CD4-positive, alpha-beta memory T cell (primary cell): ENCODE results near the gene FBXL17. TPM values are rescaled to one million over a fixed set of nuclear protein-coding genes. Genes with fewer than 3 reads are reported as not detected.

Source experiments
- CTCF ChIA-PET: fragments of 350-600 bp; sonication (Branson Sonifier 250); formaldehyde crosslinking; loops from one replicate; lab custom pipeline; 2021; ENCODE audit warnings: inconsistent platforms; ENCODE audit not compliant: partially characterized antibody; lab: Charles Lee
- POLR2A ChIA-PET: fragments of 350-600 bp; sonication (Branson Sonifier 250); formaldehyde crosslinking; loops from one replicate; lab custom pipeline; 2021; ENCODE audit not compliant: partially characterized antibody; lab: Charles Lee
- DNase-seq, 5 donors: peaks; one replicate each; pipeline versions ENCODE4 v3.0.0 to v3.0.0-alpha.2; 2020 to 2022; ENCODE audit warnings: mixed read lengths in 1 of 5
- H3K27ac ChIP-seq: one replicate; pipeline ENCODE4 v1.7.0; 2013; ENCODE audit warnings: low read depth, low read length
- H3K27me3 ChIP-seq: 2 replicates; pipeline ENCODE4 v1.7.0; 2013; ENCODE audit warnings: mild to moderate bottlenecking, low read length, moderate library complexity; ENCODE audit not compliant: insufficient read depth
- H3K36me3 ChIP-seq: 2 replicates; pipeline ENCODE4 v1.7.0; 2013; ENCODE audit warnings: mild to moderate bottlenecking, low read length, moderate library complexity; ENCODE audit not compliant: insufficient read depth
- H3K4me1 ChIP-seq: 2 replicates; pipeline ENCODE4 v1.7.0; 2013; ENCODE audit warnings: mild to moderate bottlenecking, low read length, moderate library complexity; ENCODE audit not compliant: insufficient read depth
- H3K4me3 ChIP-seq, 2 donors: one replicate each; pipeline ENCODE4 v1.7.0; 2013; ENCODE audit warnings: low read length in 2 of 2, mild to moderate bottlenecking in 1 of 2
- H3K9me3 ChIP-seq, 2 donors: one replicate each; pipeline ENCODE4 v1.7.0; 2013; ENCODE audit warnings: low read length in 2 of 2, control low read depth in 1 of 2; ENCODE audit not compliant: control insufficient read depth in 1 of 2
- H3K27ac Mint-ChIP-seq, 7 donors: one replicate each; pipeline ENCODE4 v1.8.0; 2020 to 2021; ENCODE audit warnings: mixed read lengths in 7 of 7, mild to moderate bottlenecking in 6 of 7, inconsistent platforms in 3 of 7, moderate library complexity in 3 of 7
- H3K27me3 Mint-ChIP-seq, 2 donors: one replicate each; pipeline ENCODE4 v1.8.0; 2020 to 2021; ENCODE audit warnings: mixed read lengths in 2 of 2
- H3K36me3 Mint-ChIP-seq, 2 donors: one replicate each; pipeline ENCODE4 v1.8.0; 2020 to 2021; ENCODE audit warnings: mixed read lengths in 2 of 2, inconsistent platforms in 1 of 2, mild to moderate bottlenecking in 1 of 2
- H3K4me1 Mint-ChIP-seq, 4 donors: one replicate each; pipeline ENCODE4 v1.8.0; 2020 to 2021; ENCODE audit warnings: mixed read lengths in 4 of 4, mild to moderate bottlenecking in 1 of 4
- H3K4me3 Mint-ChIP-seq, 8 donors: one replicate each; pipeline ENCODE4 v1.8.0; 2020 to 2021; ENCODE audit warnings: mixed read lengths in 8 of 8, mild to moderate bottlenecking in 7 of 8, moderate library complexity in 6 of 8, inconsistent platforms in 3 of 8
- H3K9me3 Mint-ChIP-seq, 8 donors: one replicate each; pipeline ENCODE4 v1.8.0; 2020 to 2021; ENCODE audit warnings: mixed read lengths in 8 of 8, mild to moderate bottlenecking in 5 of 8, inconsistent platforms in 3 of 8, moderate library complexity in 1 of 8
- intact Hi-C: fragments of 100-400 bp; cut with micrococcal nuclease; formaldehyde crosslinking; loops from one replicate; pipeline ENCODE4 v1.15.1; 2023
- polyA plus RNA-seq, 2 donors: library from polyadenylated mRNA; unstranded; fragments of 300-500 nt; fragmentation: Illumina TruSeq; gene quantifications; one replicate each; pipeline ENCODE4 v1.2.3, GENCODE V29; 2021
- total RNA-seq, 2 experiments: library from RNA; stranded (reverse); gene quantifications; one replicate each; pipeline ENCODE4 v1.2.3, GENCODE V29; 2021

Gene FBXL17
- total and polyA plus RNA-seq, 4 experiments from 2014 or later = 7.1 to 27.5 (median 16.8) TPM

DNA sequence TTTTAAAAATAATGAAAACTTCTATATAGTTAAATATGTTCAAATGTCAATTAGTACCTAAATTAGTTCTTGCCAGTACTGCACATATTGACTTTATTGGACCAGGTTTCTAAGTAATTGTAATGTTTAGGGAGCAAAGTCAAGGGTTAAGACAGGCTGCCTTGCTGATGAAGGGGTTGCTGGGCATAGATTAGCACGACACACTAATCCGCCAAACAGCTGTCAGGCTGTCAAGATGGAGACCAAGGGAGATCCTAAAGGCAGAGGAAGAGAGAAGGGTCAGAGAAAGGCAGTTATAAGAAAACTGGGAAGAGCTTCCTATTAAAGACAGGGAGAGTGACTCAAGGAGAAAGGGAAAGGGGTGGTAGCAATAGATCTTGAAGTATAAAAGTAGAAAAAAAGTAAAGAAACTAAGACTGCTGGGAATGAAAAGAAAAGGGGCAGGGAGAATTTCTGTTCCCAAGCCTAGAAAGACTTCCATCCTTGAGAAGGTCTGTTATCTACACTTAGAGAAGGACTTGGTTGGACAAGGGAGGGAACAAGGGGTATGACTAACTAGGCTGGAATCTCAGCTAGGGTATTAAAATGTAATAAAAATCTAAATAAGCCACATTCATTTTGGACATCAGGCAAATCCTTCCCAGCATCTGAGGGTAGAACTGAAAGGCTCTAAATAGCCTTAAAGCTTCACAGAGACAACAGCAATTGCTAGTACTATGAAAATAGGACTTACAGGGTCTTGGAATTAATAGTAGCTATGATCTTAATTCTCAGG, 188.7 kb downstream of the FBXL17 start:
- H3K27me3 Mint-ChIP-seq = no peaks in the 10 kb centered on the region
- ChIA-PET POLR2A (no interaction called here), CTCF (no interaction called here)
- no peaks in the 10 kb centered on the region for H3K36me3 ChIP-seq
- no peak for DNase-seq
- H3K36me3 Mint-ChIP-seq = peaks cover 4 to 6% of the 10 kb centered on the region in 2 donors
- H3K4me3 Mint-ChIP-seq = no peak overlapping the region
- H3K4me1 ChIP-seq = no peaks in the 10 kb centered on the region
- peaks cover 0 to 5% (median under 1%) of the 10 kb centered on the region in 4 donors for H3K4me1 Mint-ChIP-seq
- intact Hi-C loops = no loop called here
- H3K4me3 ChIP-seq = no peak overlapping the region
- no peaks in the 10 kb centered on the region for H3K27me3 ChIP-seq
- H3K9me3 ChIP-seq = no peaks in the 10 kb centered on the region
- H3K27ac ChIP-seq = no peak overlapping the region
- H3K27ac Mint-ChIP-seq = no peak overlapping the region
- no peaks in the 10 kb centered on the region for H3K9me3 Mint-ChIP-seq

- Mint-ChIP-seq H3K36me3 (peaks cover 14 to 21% of the 10 kb centered on the region in 2 donors), H3K9me3 (no peaks in the 10 kb centered on the region), H3K4me1 (no peaks in the 10 kb centered on the region), H3K27me3 (no peaks in the 10 kb centered on the region), H3K4me3 (no peak overlapping the region), H3K27ac (no peak overlapping the region)
- Histone ChIP-seq H3K9me3 (no peaks in the 10 kb centered on the region), H3K36me3 (no peaks in the 10 kb centered on the region), H3K4me1 (no peaks in the 10 kb centered on the region), H3K27me3 (no peaks in the 10 kb centered on the region), H3K4me3 (no peak overlapping the region), H3K27ac (no peak overlapping the region)
- intact Hi-C loops = no loop called here
- ChIA-PET CTCF (no interaction called here), POLR2A (no interaction called here)
- DNase-seq = no peak
These were observed 197.0 kb downstream of the FBXL17 start for GRCh38 chr5:108184940-108185339.

DNA sequence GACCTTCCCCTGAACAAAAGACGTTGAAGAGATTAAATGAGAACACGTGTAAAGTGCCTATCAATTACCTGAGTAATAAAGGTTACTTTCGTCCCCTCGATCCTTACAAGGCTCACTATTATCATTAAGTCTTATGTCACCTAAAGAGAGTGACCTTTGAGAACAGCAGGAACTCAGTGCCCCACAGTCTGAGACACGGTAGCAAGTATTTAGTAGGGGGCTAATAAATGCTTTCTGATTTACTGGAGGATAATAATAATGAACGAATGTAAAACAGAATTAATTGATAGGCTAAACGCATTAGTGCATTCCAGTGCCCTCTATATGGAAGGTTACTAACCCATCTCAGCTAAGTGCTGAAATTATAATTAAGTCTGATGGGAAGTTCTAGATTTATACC, 199.9 kb downstream of the FBXL17 start:
- Mint-ChIP-seq H3K4me1 (no peaks in the 10 kb centered on the region), H3K9me3 (no peaks in the 10 kb centered on the region), H3K4me3 (no peak overlapping the region), H3K27me3 (no peaks in the 10 kb centered on the region), H3K27ac (no peak overlapping the region), H3K36me3 (peaks cover 10 to 21% of the 10 kb centered on the region in 2 donors)
- ChIA-PET POLR2A (no interaction called here), CTCF (no interaction called here)
- intact Hi-C loops = no loop called here
- H3K27me3 ChIP-seq = no peaks in the 10 kb centered on the region
- no peak overlapping the region for H3K4me3 ChIP-seq
- H3K9me3 ChIP-seq = no peaks in the 10 kb centered on the region
- no peak for DNase-seq
- H3K27ac ChIP-seq = no peak overlapping the region
- no peaks in the 10 kb centered on the region for H3K4me1 ChIP-seq
- H3K36me3 ChIP-seq = no peaks in the 10 kb centered on the region

DNA sequence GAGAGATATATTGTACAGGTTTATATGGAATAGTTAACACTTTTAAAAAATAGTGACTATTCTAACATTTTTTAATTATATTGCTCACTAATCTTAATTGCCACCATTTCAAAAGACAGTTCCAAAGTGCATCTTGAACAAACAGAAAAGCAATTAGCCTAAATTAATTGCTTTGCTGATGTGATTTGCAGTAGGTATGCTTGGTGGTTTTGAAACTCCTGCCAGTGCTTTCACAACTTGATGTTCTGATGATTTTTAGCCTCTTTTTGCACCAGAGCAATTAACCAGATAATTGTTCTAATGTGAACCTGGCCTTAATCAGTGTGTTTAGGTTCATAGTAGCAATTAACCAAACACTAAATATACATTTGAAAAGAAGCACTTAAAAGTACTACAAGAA, 207.6 kb downstream of the FBXL17 start:
- no peak for DNase-seq
- Mint-ChIP-seq H3K36me3 (peaks cover 12 to 21% of the 10 kb centered on the region in 2 donors), H3K4me3 (no peak overlapping the region), H3K27ac (no peak overlapping the region), H3K4me1 (no peaks in the 10 kb centered on the region), H3K9me3 (no peaks in the 10 kb centered on the region), H3K27me3 (no peaks in the 10 kb centered on the region)
- no peak overlapping the region for H3K4me3 ChIP-seq
- ChIA-PET CTCF (no interaction called here), POLR2A (no interaction called here)
- H3K4me1 ChIP-seq = no peaks in the 10 kb centered on the region
- no peak overlapping the region for H3K27ac ChIP-seq
- H3K9me3 ChIP-seq = no peaks in the 10 kb centered on the region
- intact Hi-C loops = no loop called here
- H3K27me3 ChIP-seq = no peaks in the 10 kb centered on the region
- no peaks in the 10 kb centered on the region for H3K36me3 ChIP-seq

DNA sequence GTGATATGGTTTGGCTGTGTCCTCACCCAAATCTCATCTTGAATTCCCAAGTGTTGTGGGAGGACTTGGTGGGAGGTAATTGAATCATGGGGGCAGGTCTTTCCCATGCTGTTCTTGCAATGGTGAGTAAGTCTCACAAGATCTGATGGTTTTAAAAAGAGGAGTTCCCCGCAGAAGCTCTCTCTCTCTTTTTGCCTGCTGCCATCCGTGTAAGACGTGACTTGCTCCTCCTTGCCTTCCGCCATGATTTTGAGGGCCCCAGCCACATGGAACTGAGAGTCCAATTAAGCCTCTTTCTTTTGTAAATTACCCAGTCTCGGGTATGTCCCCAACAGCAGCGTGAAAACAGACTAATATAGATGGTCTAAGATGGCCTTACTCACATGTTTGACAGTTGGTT, 210.1 kb downstream of the FBXL17 start:
- no peaks in the 10 kb centered on the region for H3K4me1 ChIP-seq
- POLR2A ChIA-PET = no interaction called here
- H3K4me1 Mint-ChIP-seq = no peaks in the 10 kb centered on the region
- CTCF ChIA-PET = no interaction called here
- no peak overlapping the region for H3K4me3 ChIP-seq
- H3K9me3 Mint-ChIP-seq = no peaks in the 10 kb centered on the region
- intact Hi-C loops = no loop called here
- H3K27me3 Mint-ChIP-seq = no peaks in the 10 kb centered on the region
- no peaks in the 10 kb centered on the region for H3K36me3 ChIP-seq
- H3K36me3 Mint-ChIP-seq = peaks cover 10 to 19% of the 10 kb centered on the region in 2 donors
- H3K27me3 ChIP-seq = no peaks in the 10 kb centered on the region
- H3K9me3 ChIP-seq = no peaks in the 10 kb centered on the region
- no peak overlapping the region for H3K4me3 Mint-ChIP-seq
- DNase-seq = no peak
- no peak overlapping the region for H3K27ac Mint-ChIP-seq
- no peak overlapping the region for H3K27ac ChIP-seq

DNA sequence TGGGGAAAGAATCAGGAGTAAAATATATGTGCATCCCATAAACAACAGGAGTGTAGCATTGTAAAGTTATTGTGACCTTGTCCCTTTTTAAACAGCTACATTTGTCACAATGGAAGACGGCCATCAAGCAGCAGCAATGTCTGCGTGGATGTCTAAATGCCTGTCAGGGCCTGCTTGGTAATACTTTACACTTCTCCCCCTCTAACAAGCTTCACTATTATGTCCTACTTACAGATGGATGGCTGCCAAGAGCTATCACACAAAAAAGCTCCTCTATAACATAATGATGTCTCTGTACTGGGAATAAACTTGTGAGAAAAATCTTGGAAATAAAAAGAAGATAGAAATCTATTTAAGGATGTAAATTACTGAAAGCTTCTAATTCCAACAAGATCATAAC, 213.0 kb downstream of the FBXL17 start:
- ChIA-PET POLR2A (no interaction called here), CTCF (no interaction called here)
- no peak for DNase-seq
- no peaks in the 10 kb centered on the region for H3K9me3 ChIP-seq
- no peaks in the 10 kb centered on the region for H3K27me3 ChIP-seq
- intact Hi-C loops = no loop called here
- H3K36me3 Mint-ChIP-seq = peaks cover 6 to 20% of the 10 kb centered on the region in 2 donors
- H3K27ac Mint-ChIP-seq = no peak overlapping the region
- H3K4me1 ChIP-seq = no peaks in the 10 kb centered on the region
- H3K4me1 Mint-ChIP-seq = no peaks in the 10 kb centered on the region
- no peak overlapping the region for H3K27ac ChIP-seq
- no peaks in the 10 kb centered on the region for H3K9me3 Mint-ChIP-seq
- no peaks in the 10 kb centered on the region for H3K27me3 Mint-ChIP-seq
- H3K36me3 ChIP-seq = no peaks in the 10 kb centered on the region
- no peak overlapping the region for H3K4me3 Mint-ChIP-seq
- no peak overlapping the region for H3K4me3 ChIP-seq

DNA sequence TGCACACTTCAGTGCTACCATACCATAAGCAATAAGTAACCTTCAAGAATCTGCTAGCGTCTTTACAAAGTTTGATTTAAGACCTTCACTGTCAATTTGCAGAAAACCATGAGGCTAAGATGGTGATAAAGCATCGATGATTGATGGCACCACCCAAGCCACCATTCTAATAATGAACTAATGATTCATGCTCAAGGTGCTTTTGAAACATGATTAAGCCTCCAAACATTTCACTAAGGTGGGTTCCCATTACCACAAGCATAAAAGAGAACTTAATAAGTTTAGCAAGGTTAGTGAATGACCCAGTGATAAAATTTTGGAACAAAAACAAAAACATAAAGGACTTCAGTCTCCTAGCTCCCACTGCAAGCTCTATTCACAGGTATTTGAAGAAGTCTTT, 214.7 kb downstream of the FBXL17 start:
- peaks cover 6 to 17% of the 10 kb centered on the region in 2 donors for H3K36me3 Mint-ChIP-seq
- H3K4me3 Mint-ChIP-seq = no peak overlapping the region

More for the DNA sequence above, 214.7 kb downstream of the FBXL17 start:
- Histone ChIP-seq H3K4me1 (no peaks in the 10 kb centered on the region), H3K36me3 (no peaks in the 10 kb centered on the region), H3K27me3 (no peaks in the 10 kb centered on the region), H3K9me3 (no peaks in the 10 kb centered on the region), H3K4me3 (no peak overlapping the region), H3K27ac (no peak overlapping the region)
- intact Hi-C loops = no loop called here
- Mint-ChIP-seq H3K4me1 (no peaks in the 10 kb centered on the region), H3K27ac (no peak overlapping the region), H3K9me3 (no peaks in the 10 kb centered on the region), H3K27me3 (no peaks in the 10 kb centered on the region)
- ChIA-PET POLR2A (no interaction called here), CTCF (no interaction called here)
- DNase-seq = no peak
